HG02610 (cell line): Measurements from ENCODE around the gene FRG2B.
"Not testable (repeated sequence)": the region's sequence is repeated elsewhere in the genome, so short reads cannot be mapped to it uniquely, and the experiment has no call there.

Source experiments
- ATAC-seq: cut with Tn5 transposase; IDR thresholded peaks from one replicate; pipeline ENCODE4 v1.9.1; 2021; ENCODE audit warnings: mild to moderate bottlenecking, moderate library complexity; ENCODE audit not compliant: unreplicated experiment

Gene FRG2B

DNA sequence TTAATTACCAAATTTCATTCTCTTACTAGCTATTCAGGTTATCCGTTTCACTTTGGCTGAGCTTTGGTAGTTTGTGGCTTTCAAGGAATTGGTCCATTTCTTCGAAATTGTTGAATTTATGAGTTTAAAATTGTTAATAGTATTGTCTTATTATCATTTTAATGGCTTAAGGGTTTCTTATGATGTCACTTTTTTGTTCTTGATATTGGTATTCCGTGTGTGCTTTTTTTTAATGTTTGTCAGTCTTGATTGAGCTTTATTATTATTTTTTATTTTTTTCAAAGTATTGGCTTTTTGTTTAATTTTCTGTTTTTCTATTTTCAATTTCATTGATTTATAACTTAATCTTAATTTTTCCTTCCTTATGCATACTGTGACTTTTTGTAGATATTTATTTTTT lies 25.9 kb downstream of the FRG2B start:
- ATAC-seq = no peak

DNA sequence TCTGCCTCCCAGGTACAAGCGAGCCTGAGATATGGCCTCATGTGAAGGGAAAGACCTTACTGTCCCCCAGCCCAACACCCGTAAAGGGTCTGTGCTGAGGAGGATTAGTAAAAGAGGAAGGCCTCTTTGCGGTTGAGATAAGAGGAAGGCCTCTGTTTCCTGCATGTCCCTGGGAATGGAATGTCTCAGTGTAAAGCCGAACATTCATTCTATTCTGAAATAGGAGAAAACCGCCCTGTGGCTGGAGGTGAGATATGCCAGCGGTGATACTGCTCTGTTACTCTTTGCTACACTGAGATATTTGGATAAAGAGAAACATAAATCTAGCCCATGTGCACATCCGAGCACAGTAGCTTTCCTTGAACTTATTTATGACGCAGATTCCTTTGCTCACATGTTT lies 26.7 kb downstream of the FRG2B start:
- ATAC-seq = not testable (repeated sequence)

DNA sequence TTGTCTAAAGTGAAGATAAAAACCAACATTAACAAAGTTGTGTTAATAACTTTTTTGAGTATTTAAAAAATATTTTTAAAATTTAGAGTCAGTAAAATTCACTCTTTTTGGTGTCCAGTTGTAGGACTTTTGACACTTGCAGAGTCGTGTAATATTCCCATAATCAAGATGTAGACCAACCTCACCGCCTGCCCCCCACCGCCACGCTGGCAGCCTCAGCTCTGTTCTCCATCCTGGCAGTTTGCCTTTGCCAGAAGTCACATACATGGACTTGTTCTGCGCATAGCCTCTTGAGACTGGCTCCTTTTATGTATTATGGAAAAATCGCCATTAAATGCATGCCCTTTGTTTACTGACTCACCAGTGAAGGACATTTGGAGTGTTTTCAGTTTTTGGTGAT lies 33.9 kb downstream of the FRG2B start:
- no peak for ATAC-seq

DNA sequence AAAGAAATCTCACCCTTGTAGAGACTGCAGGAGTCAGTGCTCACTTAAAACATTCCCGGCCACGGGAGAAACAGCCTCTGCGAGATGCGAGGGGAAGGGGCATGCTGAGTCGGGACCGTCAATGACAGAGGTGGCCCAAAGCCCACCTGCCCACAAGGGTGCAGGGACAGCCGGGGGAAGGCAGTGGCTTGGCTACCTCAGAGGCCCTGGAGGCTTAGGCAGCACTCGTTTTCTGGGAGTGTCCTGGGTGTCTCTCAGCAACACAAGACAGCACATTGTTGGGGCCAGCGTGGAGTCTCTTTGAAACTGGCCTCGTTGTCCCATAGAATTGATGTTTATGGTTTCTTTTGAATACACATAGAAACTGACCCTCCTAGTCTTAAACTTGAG lies 35.6 kb downstream of the FRG2B start:
- no peak for ATAC-seq

DNA sequence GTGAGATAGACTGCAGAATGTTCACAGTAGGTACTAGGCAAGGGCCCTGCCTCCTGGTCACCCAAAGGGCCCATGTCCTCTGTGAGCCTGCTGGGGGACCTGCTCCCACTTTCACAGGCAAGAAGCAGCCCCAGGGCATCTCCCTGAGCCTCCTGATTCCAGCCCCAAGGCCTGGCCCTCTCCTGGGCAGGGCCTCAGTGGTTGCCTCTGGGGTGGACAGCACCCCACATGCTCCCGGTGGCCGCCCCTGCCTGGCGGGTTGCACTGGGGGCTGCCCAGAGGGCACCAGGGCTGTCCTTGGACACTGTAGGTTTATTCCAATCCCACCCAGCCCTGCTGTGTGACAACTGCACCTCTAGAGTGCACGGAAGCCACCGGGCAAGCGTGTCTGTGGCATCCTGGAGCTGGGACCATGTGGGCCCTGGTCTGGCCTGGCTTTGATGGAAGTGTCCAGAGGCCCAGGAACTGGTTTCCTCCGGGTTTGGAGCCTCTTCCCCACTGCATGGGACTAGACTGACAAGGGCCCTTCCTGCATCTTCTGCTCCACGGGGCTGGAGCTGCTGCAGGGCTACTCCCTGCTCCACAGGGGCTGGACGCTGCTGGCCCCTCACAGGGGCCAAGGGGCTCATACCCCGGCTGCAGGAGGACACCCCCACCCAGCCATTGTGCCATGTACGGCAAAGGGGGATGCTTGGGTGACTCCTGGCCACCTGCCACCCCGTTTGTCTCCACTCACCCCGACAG lies 36.2 kb downstream of the FRG2B start:
- no peak for ATAC-seq

DNA sequence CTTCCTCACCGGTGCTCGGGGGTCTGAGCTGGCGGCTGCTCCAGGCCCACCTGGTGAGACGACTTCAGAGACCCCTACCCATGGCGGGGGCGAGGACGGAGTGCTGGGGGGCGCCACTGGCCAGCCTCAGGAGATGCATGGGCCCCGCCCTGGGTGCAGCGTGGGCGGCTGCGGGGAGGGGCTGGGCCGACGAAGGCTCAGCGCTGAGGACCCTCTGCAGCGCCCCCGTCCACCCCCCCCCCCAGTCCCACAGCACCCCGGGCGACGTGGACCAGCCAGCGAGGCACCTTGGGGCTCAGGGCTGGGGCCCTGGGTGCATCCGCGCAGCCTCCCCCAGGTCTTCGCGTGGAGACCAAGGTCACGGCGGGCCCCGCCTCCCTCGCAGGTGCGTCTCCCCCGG lies 49.6 kb downstream of the FRG2B start:
- not testable (repeated sequence) for ATAC-seq
